GM12878 (cell line): ENCODE measurements around the gene NPAS3.

Source experiments
- HCFC1 ChIP-seq: fragments of 150-350 bp; IDR thresholded peaks from 2 replicates; pipeline ENCODE4 v1.6.1; 2014; ENCODE audit warnings: low read length
- KDM1A ChIP-seq: fragments of 200-600 bp; sonication (generic); IDR thresholded peaks from 2 replicates; pipeline ENCODE4 v1.6.1; 2016; ENCODE audit warnings: borderline replicate concordance
- MTA3 ChIP-seq: IDR thresholded peaks from 2 replicates; pipeline ENCODE4 v1.6.1; 2012; ENCODE audit warnings: low read length, inconsistent platforms, borderline replicate concordance
- NFYA ChIP-seq: IDR thresholded peaks from 2 replicates; pipeline ENCODE4 v1.6.1; 2011; ENCODE audit warnings: low read depth, mild to moderate bottlenecking, low read length, improper control_type of control experiment, borderline replicate concordance
- POLR2A ChIP-seq: IDR thresholded peaks from 2 replicates; pipeline ENCODE4 v1.6.1; 2011; ENCODE audit warnings: low read depth, mild to moderate bottlenecking, low read length
- RCOR1 ChIP-seq: conservative IDR thresholded peaks from 2 replicates; pipeline ENCODE4 v1.6.1; 2012; ENCODE audit warnings: low read depth, low read length, improper control_type of control experiment
- SIX5 ChIP-seq: IDR thresholded peaks from 2 replicates; pipeline ENCODE4 v1.6.1; 2011; ENCODE audit warnings: mild to moderate bottlenecking, low read depth, low read length, moderate library complexity; ENCODE audit not compliant: severe bottlenecking
- SUZ12 ChIP-seq: fragments of 200-600 bp; sonication (generic); IDR thresholded peaks from one replicate; pipeline ENCODE4 v1.6.1; 2018; ENCODE audit warnings: antibody characterized with exemption, mild to moderate bottlenecking; ENCODE audit not compliant: unreplicated experiment
- ZNF274 ChIP-seq: IDR thresholded peaks from one replicate; pipeline ENCODE4 v1.8.0; 2011; ENCODE audit not compliant: insufficient read length, insufficient read depth
- ZZZ3 ChIP-seq: IDR thresholded peaks from 2 replicates; pipeline ENCODE4 v1.6.1; 2011; ENCODE audit warnings: low read depth; ENCODE audit not compliant: control insufficient read depth, insufficient read length
- TF ChIP-seq, protein P1 (sequence below), 3 experiments: IDR thresholded peaks in 2 of 3; conservative IDR thresholded peaks in 1 of 3; 2 replicates each; pipeline ENCODE4 v1.5.1; 2011; ENCODE audit warnings: low read depth in 3 of 3, low read length in 3 of 3, mild to moderate bottlenecking in 3 of 3, control low read depth in 2 of 3, moderate library complexity in 2 of 3, inconsistent platforms in 1 of 3, mixed read lengths in 1 of 3; ENCODE audit not compliant: control insufficient read depth in 2 of 3, insufficient read depth in 1 of 3; ENCODE audit errors: extremely low read depth in 1 of 3
- TF ChIP-seq, protein P2 (sequence below): IDR thresholded peaks from 2 replicates; pipeline ENCODE4 v1.6.1; 2011; ENCODE audit warnings: borderline replicate concordance, low read depth, mild to moderate bottlenecking, moderate library complexity, mixed read lengths, low read length; ENCODE audit not compliant: insufficient read depth; ENCODE audit errors: extremely low read length
- TF ChIP-seq, protein P3 (sequence below): IDR thresholded peaks from 2 replicates; pipeline ENCODE4 v1.6.1; 2012; ENCODE audit warnings: mild to moderate bottlenecking, low read depth, low read length

DNA sequence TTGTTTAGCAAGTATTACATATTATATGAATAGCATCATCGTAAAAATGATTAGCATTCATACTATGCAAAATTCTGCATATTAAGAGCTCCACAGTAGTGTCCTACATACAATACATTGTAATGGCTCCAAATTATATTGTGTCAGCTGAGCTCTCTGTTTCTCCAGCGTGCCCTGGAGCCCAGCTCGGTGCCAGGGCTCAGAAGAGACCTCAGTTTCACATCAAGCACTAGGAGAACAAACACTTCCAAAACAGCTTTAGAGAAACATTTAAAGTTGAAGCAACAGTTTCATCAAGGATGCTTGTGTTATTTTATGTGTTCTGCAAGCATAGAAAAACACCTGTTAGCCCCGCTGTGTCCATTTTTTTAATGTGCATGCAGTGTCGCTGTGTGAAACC lies 555.3 kb downstream of the NPAS3 start:
- TF ChIP-seq, protein P1, sequence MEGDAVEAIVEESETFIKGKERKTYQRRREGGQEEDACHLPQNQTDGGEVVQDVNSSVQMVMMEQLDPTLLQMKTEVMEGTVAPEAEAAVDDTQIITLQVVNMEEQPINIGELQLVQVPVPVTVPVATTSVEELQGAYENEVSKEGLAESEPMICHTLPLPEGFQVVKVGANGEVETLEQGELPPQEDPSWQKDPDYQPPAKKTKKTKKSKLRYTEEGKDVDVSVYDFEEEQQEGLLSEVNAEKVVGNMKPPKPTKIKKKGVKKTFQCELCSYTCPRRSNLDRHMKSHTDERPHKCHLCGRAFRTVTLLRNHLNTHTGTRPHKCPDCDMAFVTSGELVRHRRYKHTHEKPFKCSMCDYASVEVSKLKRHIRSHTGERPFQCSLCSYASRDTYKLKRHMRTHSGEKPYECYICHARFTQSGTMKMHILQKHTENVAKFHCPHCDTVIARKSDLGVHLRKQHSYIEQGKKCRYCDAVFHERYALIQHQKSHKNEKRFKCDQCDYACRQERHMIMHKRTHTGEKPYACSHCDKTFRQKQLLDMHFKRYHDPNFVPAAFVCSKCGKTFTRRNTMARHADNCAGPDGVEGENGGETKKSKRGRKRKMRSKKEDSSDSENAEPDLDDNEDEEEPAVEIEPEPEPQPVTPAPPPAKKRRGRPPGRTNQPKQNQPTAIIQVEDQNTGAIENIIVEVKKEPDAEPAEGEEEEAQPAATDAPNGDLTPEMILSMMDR (IDR thresholded peaks at IDR 0.05 in 2 of 3, conservative IDR thresholded peaks at IDR 0.05 in 1 of 3; ENCODE audit: control insufficient read depth in 2 of 3, extremely low read depth in 1 of 3, insufficient read depth in 1 of 3, low read depth in 3 of 3, low read length in 3 of 3) = no peak
- no peak for TF ChIP-seq SIX5
- no peak for TF ChIP-seq POLR2A
- TF ChIP-seq ZNF274 = no peak
- no peak for TF ChIP-seq RCOR1
- TF ChIP-seq SUZ12 = no peak
- TF ChIP-seq ZZZ3 = no peak
- TF ChIP-seq, protein P2, sequence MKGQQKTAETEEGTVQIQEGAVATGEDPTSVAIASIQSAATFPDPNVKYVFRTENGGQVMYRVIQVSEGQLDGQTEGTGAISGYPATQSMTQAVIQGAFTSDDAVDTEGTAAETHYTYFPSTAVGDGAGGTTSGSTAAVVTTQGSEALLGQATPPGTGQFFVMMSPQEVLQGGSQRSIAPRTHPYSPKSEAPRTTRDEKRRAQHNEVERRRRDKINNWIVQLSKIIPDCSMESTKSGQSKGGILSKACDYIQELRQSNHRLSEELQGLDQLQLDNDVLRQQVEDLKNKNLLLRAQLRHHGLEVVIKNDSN = no peak
- no peak for TF ChIP-seq KDM1A
- TF ChIP-seq HCFC1 = no peak
- TF ChIP-seq NFYA = no peak
- TF ChIP-seq, protein P3, sequence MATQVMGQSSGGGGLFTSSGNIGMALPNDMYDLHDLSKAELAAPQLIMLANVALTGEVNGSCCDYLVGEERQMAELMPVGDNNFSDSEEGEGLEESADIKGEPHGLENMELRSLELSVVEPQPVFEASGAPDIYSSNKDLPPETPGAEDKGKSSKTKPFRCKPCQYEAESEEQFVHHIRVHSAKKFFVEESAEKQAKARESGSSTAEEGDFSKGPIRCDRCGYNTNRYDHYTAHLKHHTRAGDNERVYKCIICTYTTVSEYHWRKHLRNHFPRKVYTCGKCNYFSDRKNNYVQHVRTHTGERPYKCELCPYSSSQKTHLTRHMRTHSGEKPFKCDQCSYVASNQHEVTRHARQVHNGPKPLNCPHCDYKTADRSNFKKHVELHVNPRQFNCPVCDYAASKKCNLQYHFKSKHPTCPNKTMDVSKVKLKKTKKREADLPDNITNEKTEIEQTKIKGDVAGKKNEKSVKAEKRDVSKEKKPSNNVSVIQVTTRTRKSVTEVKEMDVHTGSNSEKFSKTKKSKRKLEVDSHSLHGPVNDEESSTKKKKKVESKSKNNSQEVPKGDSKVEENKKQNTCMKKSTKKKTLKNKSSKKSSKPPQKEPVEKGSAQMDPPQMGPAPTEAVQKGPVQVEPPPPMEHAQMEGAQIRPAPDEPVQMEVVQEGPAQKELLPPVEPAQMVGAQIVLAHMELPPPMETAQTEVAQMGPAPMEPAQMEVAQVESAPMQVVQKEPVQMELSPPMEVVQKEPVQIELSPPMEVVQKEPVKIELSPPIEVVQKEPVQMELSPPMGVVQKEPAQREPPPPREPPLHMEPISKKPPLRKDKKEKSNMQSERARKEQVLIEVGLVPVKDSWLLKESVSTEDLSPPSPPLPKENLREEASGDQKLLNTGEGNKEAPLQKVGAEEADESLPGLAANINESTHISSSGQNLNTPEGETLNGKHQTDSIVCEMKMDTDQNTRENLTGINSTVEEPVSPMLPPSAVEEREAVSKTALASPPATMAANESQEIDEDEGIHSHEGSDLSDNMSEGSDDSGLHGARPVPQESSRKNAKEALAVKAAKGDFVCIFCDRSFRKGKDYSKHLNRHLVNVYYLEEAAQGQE = no peak
- no peak for TF ChIP-seq MTA3
